Measurements from ENCODE around the gene TMEM87A. TPM values are rescaled to one million over a fixed set of nuclear protein-coding genes. Genes with fewer than 3 reads are reported as not detected.

TMEM87A gene
- total and polyA plus RNA-seq, 2 of the 8 experiments (the other 6 are each of a cell fraction or from before 2014, with no cell fraction given): 15.2 to 33.1 TPM

GRCh38 chr15:42220216-42220615 is 53.0 kb downstream of the TMEM87A start:
- no peaks in the 10 kb centered on the region for H3K79me2 ChIP-seq (ENCODE audit: control insufficient read depth in 1 of 2, insufficient read depth in 2 of 2, low read length in 2 of 2)
- H3K36me3 ChIP-seq (ENCODE audit: control insufficient read depth in 2 of 4, insufficient read depth in 4 of 4, low read length in 3 of 4): peaks cover 7 to 64% (median 29%) of the 10 kb centered on the region in 4 experiments
- no peak overlapping the region for H2BK12ac ChIP-seq (ENCODE audit: low read depth, low read length)
- no peaks in the 10 kb centered on the region for H3K9me3 ChIP-seq (ENCODE audit: insufficient read depth in 2 of 2, low read depth in 1 of 2, low read length in 1 of 2)
- no peaks in the 10 kb centered on the region for H3K4me1 ChIP-seq (replicated peaks in 1 of 4; ENCODE audit: control insufficient read depth in 3 of 4, insufficient read depth in 4 of 4, low read length in 3 of 4)
- no peak overlapping the region for H3K27ac ChIP-seq (ENCODE audit: low read depth, low read length)
- ChIA-PET POLR2A (ENCODE audit: partially characterized antibody) (interaction anchor here (0.9 to 1.8 kb wide), 2 partner anchors 12 to 53 kb away, joined by 3 to 6 read pairs; partner anchors contain the start of genes TMEM87A and VPS39), CTCF (ENCODE audit: partially characterized antibody) (interaction anchor here (0.5 kb wide), 1 partner anchor 8 kb away, joined by 5 read pairs; no protein-coding TSS in a partner anchor)
- no peak overlapping the region for H3K56ac ChIP-seq (replicated peaks; ENCODE audit: insufficient read length, low read depth, low read length)
- H3K23me2 ChIP-seq (ENCODE audit: low read depth, low read length): no peaks in the 10 kb centered on the region
- DNase-seq (ENCODE audit: low read depth in 1 of 2, low spot score in 2 of 2) (no peak), FAIRE-seq (no peak)
- H2AK5ac ChIP-seq (ENCODE audit: low read depth, low read length): no peak overlapping the region
- no peak overlapping the region for H4K91ac ChIP-seq (replicated peaks; ENCODE audit: insufficient read length, low read length)
- H3K18ac ChIP-seq (ENCODE audit: extremely low read depth, low read length): no peak overlapping the region
- H3K9ac ChIP-seq (replicated peaks in 1 of 4; ENCODE audit: extremely low read depth in 1 of 4, low read depth in 3 of 4, low read length in 3 of 4): no peak overlapping the region
- no peak overlapping the region for H2BK120ac ChIP-seq (replicated peaks; ENCODE audit: low read depth, low read length)
- H3K79me1 ChIP-seq (ENCODE audit: low read depth, low read length): no peaks in the 10 kb centered on the region
- H4K8ac ChIP-seq (ENCODE audit: extremely low read depth, insufficient read depth, low read length): no peak overlapping the region
- WGBS, 2 experiments (ENCODE audit: extremely low coverage in 1 of 2, insufficient coverage in 1 of 2, insufficient read length in 1 of 2, insufficient replicate concordance in 2 of 2, low coverage in 1 of 2, low lambda C conversion rate in 2 of 2, missing lambda C conversion rate in 1 of 2): 38% methylated on average over 2 of the region's 2 CpGs; no CpG with 5 or more reads in 1 of the 2 experiments
- H3K27me3 ChIP-seq (replicated peaks in 1 of 4; ENCODE audit: control insufficient read depth in 3 of 4, extremely low read depth in 1 of 4, insufficient read depth in 3 of 4, low read length in 3 of 4): no peaks in the 10 kb centered on the region
- no peak overlapping the region for H2BK15ac ChIP-seq (ENCODE audit: low read length)
- no peak overlapping the region for H2AFZ ChIP-seq (ENCODE audit: low read length)
- no peak overlapping the region for H3K23ac ChIP-seq (ENCODE audit: insufficient read length)
- H2BK20ac ChIP-seq (ENCODE audit: low read length): no peak overlapping the region
- H3K4ac ChIP-seq (replicated peaks; ENCODE audit: insufficient read length, low read depth, low read length): no peak overlapping the region
- H3K4me2 ChIP-seq (ENCODE audit: insufficient read depth in 1 of 2, low read depth in 2 of 2, low read length in 2 of 2): no peak overlapping the region
- H4K5ac ChIP-seq (ENCODE audit: insufficient read length, low read depth, low read length): no peak overlapping the region
- H3K14ac ChIP-seq (ENCODE audit: insufficient read length): no peak overlapping the region
- H2BK5ac ChIP-seq (ENCODE audit: low read depth, low read length): no peak overlapping the region
- H4K20me1 ChIP-seq (replicated peaks in 1 of 2; ENCODE audit: control insufficient read depth in 1 of 2, insufficient read depth in 2 of 2, low read length in 2 of 2): no peaks in the 10 kb centered on the region
- no peak overlapping the region for H3K4me3 ChIP-seq (ENCODE audit: extremely low read depth in 1 of 4, insufficient read depth in 2 of 4, low read depth in 3 of 4, low read length in 4 of 4)
- TF ChIP-seq JUND (IDR thresholded peaks at IDR 0.05; ENCODE audit: low read length) (no peak), CREB1 (IDR thresholded peaks at IDR 0.05) (no peak), SRF (IDR thresholded peaks at IDR 0.05; ENCODE audit: low read depth, low read length) (no peak)
- TF ChIP-seq, protein P1, sequence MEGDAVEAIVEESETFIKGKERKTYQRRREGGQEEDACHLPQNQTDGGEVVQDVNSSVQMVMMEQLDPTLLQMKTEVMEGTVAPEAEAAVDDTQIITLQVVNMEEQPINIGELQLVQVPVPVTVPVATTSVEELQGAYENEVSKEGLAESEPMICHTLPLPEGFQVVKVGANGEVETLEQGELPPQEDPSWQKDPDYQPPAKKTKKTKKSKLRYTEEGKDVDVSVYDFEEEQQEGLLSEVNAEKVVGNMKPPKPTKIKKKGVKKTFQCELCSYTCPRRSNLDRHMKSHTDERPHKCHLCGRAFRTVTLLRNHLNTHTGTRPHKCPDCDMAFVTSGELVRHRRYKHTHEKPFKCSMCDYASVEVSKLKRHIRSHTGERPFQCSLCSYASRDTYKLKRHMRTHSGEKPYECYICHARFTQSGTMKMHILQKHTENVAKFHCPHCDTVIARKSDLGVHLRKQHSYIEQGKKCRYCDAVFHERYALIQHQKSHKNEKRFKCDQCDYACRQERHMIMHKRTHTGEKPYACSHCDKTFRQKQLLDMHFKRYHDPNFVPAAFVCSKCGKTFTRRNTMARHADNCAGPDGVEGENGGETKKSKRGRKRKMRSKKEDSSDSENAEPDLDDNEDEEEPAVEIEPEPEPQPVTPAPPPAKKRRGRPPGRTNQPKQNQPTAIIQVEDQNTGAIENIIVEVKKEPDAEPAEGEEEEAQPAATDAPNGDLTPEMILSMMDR (IDR thresholded peaks at IDR 0.05; ENCODE audit: control extremely low read depth in 1 of 3, insufficient read depth in 1 of 3, low read depth in 1 of 3, low read length in 3 of 3): no peak
